VCaP (cell line): Measurements from ENCODE around the gene MTMR12.
"Not testable (repeated sequence)": the region's sequence is repeated elsewhere in the genome, so short reads cannot be mapped to it uniquely, and the experiment has no call there.

Experiments
- H3K27ac ChIP-seq: fragments of 450-650 bp; 2 replicates; pipeline ENCODE4 v1.5.1; 2017
- CTCF ChIP-seq: fragments of 450-650 bp; conservative IDR thresholded peaks from 2 replicates; pipeline ENCODE4 v1.5.1; 2017; ENCODE audit warnings: mild to moderate bottlenecking, moderate library complexity

The MTMR12 gene

GRCh38 chr5:32297181-32298058 is 15.3 kb downstream of the MTMR12 start:
- no peak overlapping the region for H3K27ac ChIP-seq
- TF ChIP-seq CTCF = no peak

GRCh38 chr5:32295966-32296772 is 16.6 kb downstream of the MTMR12 start:
- not testable (repeated sequence) for H3K27ac ChIP-seq

- no peak for TF ChIP-seq CTCF
- no peak overlapping the region for H3K27ac ChIP-seq
Measured at GRCh38 chr5:32291591-32291990, 21.1 kb downstream of the MTMR12 start.

- H3K27ac ChIP-seq = no peak overlapping the region
- no peak for TF ChIP-seq CTCF
Measured at GRCh38 chr5:32290922-32291321, 21.8 kb downstream of the MTMR12 start.

GRCh38 chr5:32290501-32290900 is 22.2 kb downstream of the MTMR12 start:
- H3K27ac ChIP-seq = not testable (repeated sequence)

GRCh38 chr5:32289986-32290385 is 22.8 kb downstream of the MTMR12 start:
- not testable (repeated sequence) for H3K27ac ChIP-seq

- not testable (repeated sequence) for H3K27ac ChIP-seq
Measured at GRCh38 chr5:32288135-32288534, 24.6 kb downstream of the MTMR12 start.

- not testable (repeated sequence) for H3K27ac ChIP-seq
Measured at GRCh38 chr5:32287525-32287924, 25.2 kb downstream of the MTMR12 start.

GRCh38 chr5:32285510-32286138 is 27.1 kb downstream of the MTMR12 start:
- no peak for TF ChIP-seq CTCF
- no peak overlapping the region for H3K27ac ChIP-seq
